AG04450 (cell line): ENCODE data around the gene SEZ6L. TPM values are rescaled to one million over a fixed set of nuclear protein-coding genes. Genes with fewer than 3 reads are reported as not detected.

Source experiments
- CTCF ChIA-PET: fragments of 300-600, 350-600 bp; formaldehyde crosslinking; extraction: SDS; loops from one replicate; lab custom pipeline; 2022; ENCODE audit warnings: antibody characterized with exemption, inconsistent platforms; lab: Charles Lee
- POLR2A ChIA-PET: fragments of 350-600 bp; formaldehyde crosslinking; extraction: SDS; loops from one replicate; lab custom pipeline; 2021; ENCODE audit warnings: antibody characterized with exemption, inconsistent platforms; lab: Yijun Ruan, JAX
- DNase-seq: peaks from one replicate; pipeline ENCODE4 v3.0.0-alpha.2; 2011; ENCODE audit warnings: low read depth, low spot score
- H3K27ac ChIP-seq: one replicate; pipeline ENCODE4 v1.5.1; 2012; ENCODE audit warnings: low read depth, low read length, control low read depth
- H3K27me3 ChIP-seq: one replicate; pipeline ENCODE4 v1.6.0; 2012; ENCODE audit warnings: low read length; ENCODE audit not compliant: control insufficient read depth, insufficient read depth
- H3K4me3 ChIP-seq: 2 replicates; pipeline ENCODE4 v1.5.1; 2011; ENCODE audit warnings: mild to moderate bottlenecking, low read depth, low read length, control low read depth
- H3K9me3 ChIP-seq: 2 replicates; pipeline ENCODE4 v1.5.1; 2012; ENCODE audit warnings: low read length; ENCODE audit not compliant: control insufficient read depth, insufficient read depth
- polyA plus RNA-seq: library from polyadenylated mRNA; depleted of rRNA; stranded (reverse); fragments of >200 nt; gene quantifications from 2 replicates; pipeline ENCODE4 v1.2.3, GENCODE V29; 2011
- TF ChIP-seq, protein P1 (sequence below): IDR thresholded peaks from 2 replicates; pipeline ENCODE4 v1.5.1; 2011; ENCODE audit warnings: low read depth, low read length, control low read depth, inconsistent platforms

The SEZ6L gene
- polyA plus RNA-seq, 1 experiment: not detected

DNA sequence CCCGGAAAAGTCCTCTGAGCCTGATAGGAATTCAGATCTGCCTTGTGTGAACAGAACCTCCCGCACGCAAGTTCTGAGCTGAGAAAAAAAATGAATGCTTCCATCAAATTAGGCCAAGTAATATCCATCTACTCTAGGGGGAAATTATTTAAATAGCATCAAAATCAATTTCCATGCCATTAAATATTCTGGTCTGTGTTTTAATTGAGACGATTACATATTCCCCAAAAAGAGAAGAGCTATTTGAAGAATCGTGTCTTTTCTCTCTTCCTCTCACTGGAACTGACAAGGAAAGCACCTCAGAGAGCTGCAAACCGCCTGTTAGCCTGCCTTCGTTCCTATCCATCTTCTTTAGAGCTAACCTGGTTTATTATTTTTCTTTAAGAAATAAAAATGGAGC, 96.0 kb downstream of the SEZ6L start:
- TF ChIP-seq, protein P1, sequence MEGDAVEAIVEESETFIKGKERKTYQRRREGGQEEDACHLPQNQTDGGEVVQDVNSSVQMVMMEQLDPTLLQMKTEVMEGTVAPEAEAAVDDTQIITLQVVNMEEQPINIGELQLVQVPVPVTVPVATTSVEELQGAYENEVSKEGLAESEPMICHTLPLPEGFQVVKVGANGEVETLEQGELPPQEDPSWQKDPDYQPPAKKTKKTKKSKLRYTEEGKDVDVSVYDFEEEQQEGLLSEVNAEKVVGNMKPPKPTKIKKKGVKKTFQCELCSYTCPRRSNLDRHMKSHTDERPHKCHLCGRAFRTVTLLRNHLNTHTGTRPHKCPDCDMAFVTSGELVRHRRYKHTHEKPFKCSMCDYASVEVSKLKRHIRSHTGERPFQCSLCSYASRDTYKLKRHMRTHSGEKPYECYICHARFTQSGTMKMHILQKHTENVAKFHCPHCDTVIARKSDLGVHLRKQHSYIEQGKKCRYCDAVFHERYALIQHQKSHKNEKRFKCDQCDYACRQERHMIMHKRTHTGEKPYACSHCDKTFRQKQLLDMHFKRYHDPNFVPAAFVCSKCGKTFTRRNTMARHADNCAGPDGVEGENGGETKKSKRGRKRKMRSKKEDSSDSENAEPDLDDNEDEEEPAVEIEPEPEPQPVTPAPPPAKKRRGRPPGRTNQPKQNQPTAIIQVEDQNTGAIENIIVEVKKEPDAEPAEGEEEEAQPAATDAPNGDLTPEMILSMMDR: no peak
- Histone ChIP-seq H3K4me3 (no peak overlapping the region), H3K9me3 (no peaks in the 10 kb centered on the region), H3K27ac (no peak overlapping the region), H3K27me3 (no peaks in the 10 kb centered on the region)
- ChIA-PET CTCF (no interaction called here), POLR2A (no interaction called here)
- DNase-seq: no peak

DNA sequence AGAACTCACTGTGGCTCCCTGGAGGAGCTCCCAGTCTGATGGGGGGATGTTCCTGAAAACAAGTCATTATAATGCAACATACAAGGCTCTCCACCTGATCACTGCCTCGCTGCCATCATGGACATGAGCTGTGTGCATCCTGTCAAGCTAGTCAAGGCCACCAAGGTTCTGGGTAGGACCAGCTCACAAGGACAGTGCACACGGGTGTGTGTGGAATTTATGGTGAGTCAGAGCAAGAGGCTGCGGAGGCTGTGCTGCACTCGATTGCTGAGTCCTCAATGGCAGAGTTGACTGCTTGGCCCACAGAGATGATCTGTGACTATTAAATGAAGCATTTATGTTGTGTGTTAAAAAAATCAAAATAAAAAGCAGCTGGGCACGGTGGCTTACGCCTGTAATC, 96.6 kb downstream of the SEZ6L start:
- POLR2A ChIA-PET: no interaction called here
- no peak overlapping the region for H3K4me3 ChIP-seq
- no peaks in the 10 kb centered on the region for H3K27me3 ChIP-seq
- H3K27ac ChIP-seq: no peak overlapping the region
- no peak for DNase-seq
- H3K9me3 ChIP-seq: no peaks in the 10 kb centered on the region
- TF ChIP-seq, protein P1: no peak
- CTCF ChIA-PET: no interaction called here

DNA sequence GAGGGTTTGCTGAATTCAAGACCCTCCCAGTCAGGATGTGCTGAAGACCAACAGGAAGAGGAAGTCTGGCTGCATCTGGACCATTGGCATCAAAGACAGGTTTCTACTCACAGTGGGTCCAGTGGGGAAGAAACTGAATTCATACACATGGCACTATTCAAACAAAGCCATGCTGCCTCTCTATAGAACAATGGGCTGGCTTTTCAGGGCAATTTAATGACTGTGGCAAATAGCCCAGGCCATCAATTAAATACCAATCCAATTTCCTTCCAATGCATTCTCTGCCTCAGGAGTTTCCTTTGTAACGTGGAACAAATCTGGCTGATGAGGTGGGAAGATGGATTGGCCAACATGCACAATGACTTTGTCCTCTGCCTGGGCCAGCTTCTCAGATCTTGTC, 98.6 kb downstream of the SEZ6L start:
- Histone ChIP-seq H3K27ac (no peak overlapping the region), H3K9me3 (no peaks in the 10 kb centered on the region), H3K27me3 (no peaks in the 10 kb centered on the region), H3K4me3 (no peak overlapping the region)
- POLR2A ChIA-PET: no interaction called here
- DNase-seq: no peak
- TF ChIP-seq, protein P1: no peak
- CTCF ChIA-PET: no interaction called here

DNA sequence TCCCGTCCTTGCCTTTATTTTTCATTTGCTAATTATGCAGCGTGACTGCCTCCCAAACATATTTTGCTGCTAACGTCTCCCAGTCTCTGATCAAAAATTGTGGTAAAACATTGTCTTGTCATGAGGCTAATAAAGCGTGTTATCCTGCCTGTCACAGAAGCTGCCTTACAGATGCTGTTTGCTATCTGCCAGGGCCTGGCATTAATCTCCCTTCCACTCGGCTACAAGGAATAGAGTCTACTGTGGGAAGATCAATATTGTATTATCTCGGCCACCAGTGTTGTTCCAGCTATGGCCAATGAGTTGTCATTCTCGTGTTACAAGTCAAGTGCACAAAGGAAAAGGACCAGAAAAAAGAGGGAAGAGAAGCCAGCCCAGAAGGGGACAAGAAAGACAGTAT, 100.3 kb downstream of the SEZ6L start:
- H3K27ac ChIP-seq: no peak overlapping the region

DNA sequence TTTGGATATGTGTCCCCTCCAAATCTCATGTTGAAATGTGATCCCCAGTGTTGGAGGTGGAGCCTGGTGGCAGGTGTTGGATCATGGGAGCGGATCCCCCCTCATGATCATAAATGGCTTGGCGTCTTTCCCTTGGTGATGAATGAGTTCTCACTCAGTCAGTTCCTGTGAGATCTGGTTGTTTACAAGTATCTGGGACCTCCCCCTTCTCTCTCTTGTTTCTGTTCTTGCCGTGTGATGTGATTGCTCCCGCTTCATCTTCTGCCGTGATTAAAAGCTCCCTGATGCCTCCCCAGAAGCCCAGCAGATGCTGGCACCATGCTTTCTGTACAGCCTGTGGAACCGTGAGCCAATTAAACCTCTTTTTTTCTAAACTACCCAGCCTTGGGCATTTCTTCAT, 102.2 kb downstream of the SEZ6L start:
- H3K4me3 ChIP-seq: no peak overlapping the region
- TF ChIP-seq, protein P1: no peak
- no peaks in the 10 kb centered on the region; the same call in 1 of the 2 replicates for H3K9me3 ChIP-seq
- H3K27ac ChIP-seq: no peak overlapping the region
- H3K27me3 ChIP-seq: no peaks in the 10 kb centered on the region
- DNase-seq: no peak
- CTCF ChIA-PET: no interaction called here
- POLR2A ChIA-PET: no interaction called here

More for the DNA sequence above, 100.3 kb downstream of the SEZ6L start:
- Histone ChIP-seq H3K4me3 (no peak overlapping the region), H3K27me3 (no peaks in the 10 kb centered on the region), H3K9me3 (no peaks in the 10 kb centered on the region; the same call in 1 of the 2 replicates)
- CTCF ChIA-PET: no interaction called here
- DNase-seq: no peak
- POLR2A ChIA-PET: no interaction called here
- TF ChIP-seq, protein P1: no peak
